Right cardiac atrium (tissue), 5 donors: ENCODE data around the gene ZBTB8B. TPM values are rescaled to one million over a fixed set of nuclear protein-coding genes. Genes with fewer than 3 reads are reported as not detected.
"Not testable (repeated sequence)": the region's sequence is repeated elsewhere in the genome, so short reads cannot be mapped to it uniquely, and the experiment has no call there.

Source experiments
- ATAC-seq, 2 donors: fragments of 200-7000 bp; cut with Tn5 transposase; one replicate each; pipeline versions ENCODE4 v1.8.0 to v1.9.1; 2020; ENCODE audit warnings: moderate library complexity in 2 of 2, mild to moderate bottlenecking in 1 of 2
- DNase-seq, 3 donors: peaks; one replicate each; pipeline ENCODE4 v3.0.0-alpha.2; 2020
- H3K27ac ChIP-seq: one replicate; pipeline ENCODE4 v1.5.1; 2013; ENCODE audit warnings: mild to moderate bottlenecking, low read length, control low read depth, moderate library complexity
- H3K27me3 ChIP-seq: one replicate; pipeline ENCODE4 v1.6.1; 2013; ENCODE audit not compliant: control insufficient read depth, insufficient read depth
- H3K4me1 ChIP-seq: one replicate; pipeline ENCODE4 v1.6.1; 2013; ENCODE audit warnings: low read length; ENCODE audit not compliant: control insufficient read depth, insufficient read depth
- H3K4me3 ChIP-seq: one replicate; pipeline ENCODE4 v1.5.1; 2013; ENCODE audit warnings: low read length, control low read depth
- H3K9me3 ChIP-seq: one replicate; pipeline ENCODE4 v1.6.1; 2013; ENCODE audit warnings: low read length; ENCODE audit not compliant: control insufficient read depth
- WGBS: extraction: QIAGEN DNeasy Blood & Tissue Kit; methylation state at CpG from one replicate; pipeline ENCODE4 v1.1.7; 2013; 5-methylcytosine and 5-hydroxymethylcytosine counted together
- intact Hi-C, 4 donors: fragments of 100-400 bp; cut with DNase I; formaldehyde crosslinking; loops; one replicate each; pipeline versions ENCODE4 v1.11.0 to v1.14.0; 2022 to 2023
- polyA plus RNA-seq: library from polyadenylated mRNA; stranded (reverse); fragments of 200-250 nt; gene quantifications from one replicate; pipeline ENCODE4 v1.2.3, GENCODE V29; 2013
- total RNA-seq, 4 donors: library from RNA; stranded (reverse); fragmentation: NEBNext Ultra II Directional; extraction: Animal tissue kit (Norgen Biotek cat#: 25700); gene quantifications; one replicate each; pipeline ENCODE4 v1.2.1, GENCODE V29; 2021
- donor health status: healthy with polysubstance abuse.
- donor health status: DM: no; HTN: yes; CAD: no.
- donor health status: DM: no; HTN: no; CAD: no.
- donor health status: DM: no; HTN: yes; CAD: no; lungs with severe emphysema.
- donor health status: DM: yes; HTN: yes; CAD: no.

Gene ZBTB8B
- total and polyA plus RNA-seq, 5 donors, result 0.02 to 0.03 (median 0.03) TPM; not detected in 1

DNA sequence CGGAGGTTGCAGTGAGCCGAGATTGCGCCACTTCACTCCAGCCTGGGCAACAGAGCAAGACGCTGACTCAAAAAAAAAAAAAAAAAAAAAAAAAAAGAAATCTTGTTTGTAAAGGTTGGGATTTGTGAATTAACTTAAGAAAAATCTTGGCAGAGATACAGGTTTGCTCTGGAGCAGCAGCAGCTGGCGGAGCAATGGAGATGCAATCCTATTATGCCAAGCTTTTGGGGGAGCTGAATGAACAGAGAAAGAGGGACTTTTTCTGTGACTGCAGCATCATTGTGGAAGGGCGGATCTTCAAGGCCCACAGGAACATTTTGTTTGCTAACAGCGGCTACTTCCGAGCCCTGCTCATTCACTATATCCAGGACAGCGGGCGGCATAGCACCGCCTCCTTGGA, 5.6 kb downstream of the ZBTB8B start:
- no peak for DNase-seq
- 79% methylated on average over 11 of the region's 11 CpGs for WGBS
- H3K9me3 ChIP-seq, result no peaks in the 10 kb centered on the region
- ATAC-seq, result no peak
- H3K4me3 ChIP-seq, result no peak overlapping the region
- intact Hi-C loops, result no loop called here
- H3K27me3 ChIP-seq, result no peaks in the 10 kb centered on the region
- H3K4me1 ChIP-seq, result no peaks in the 10 kb centered on the region
- no peak overlapping the region for H3K27ac ChIP-seq

DNA sequence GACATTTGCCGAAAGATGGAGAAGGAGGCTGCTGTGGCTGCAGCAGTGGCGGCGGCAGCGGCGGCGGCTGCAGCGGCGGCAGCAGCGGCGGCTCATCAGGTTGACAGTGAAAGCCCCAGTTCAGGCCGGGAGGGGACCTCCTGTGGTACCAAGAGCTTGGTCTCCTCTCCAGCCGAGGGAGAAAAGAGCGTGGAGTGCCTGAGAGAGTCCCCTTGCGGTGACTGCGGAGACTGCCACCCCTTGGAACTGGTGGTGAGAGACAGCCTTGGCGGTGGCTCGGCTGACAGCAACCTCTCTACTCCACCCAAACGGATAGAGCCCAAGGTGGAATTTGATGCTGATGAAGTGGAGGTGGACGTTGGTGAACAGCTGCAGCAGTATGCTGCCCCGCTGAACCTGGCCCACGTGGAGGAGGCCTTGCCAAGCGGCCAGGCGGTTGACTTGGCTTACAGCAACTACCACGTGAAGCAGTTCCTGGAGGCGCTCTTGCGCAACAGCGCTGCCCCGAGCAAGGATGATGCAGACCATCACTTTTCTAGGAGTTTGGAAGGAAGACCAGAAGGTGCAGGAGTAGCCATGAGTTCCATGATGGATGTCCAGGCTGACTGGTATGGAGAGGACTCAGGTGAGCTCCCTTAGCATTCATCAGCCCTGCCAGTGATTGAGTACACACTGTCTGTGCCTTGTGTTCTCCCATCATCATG, 6.3 kb downstream of the ZBTB8B start:
- intact Hi-C loops, result no loop called here
- Histone ChIP-seq H3K4me3 (no peak overlapping the region), H3K27me3 (no peaks in the 10 kb centered on the region), H3K27ac (no peak overlapping the region), H3K9me3 (no peaks in the 10 kb centered on the region), H3K4me1 (no peaks in the 10 kb centered on the region)
- ATAC-seq (peak; percentile 56 to 57), DNase-seq (peak in 2 of 3 donors; percentile 58 to 64)
- WGBS, result 59% methylated on average over 28 of the region's 28 CpGs

DNA sequence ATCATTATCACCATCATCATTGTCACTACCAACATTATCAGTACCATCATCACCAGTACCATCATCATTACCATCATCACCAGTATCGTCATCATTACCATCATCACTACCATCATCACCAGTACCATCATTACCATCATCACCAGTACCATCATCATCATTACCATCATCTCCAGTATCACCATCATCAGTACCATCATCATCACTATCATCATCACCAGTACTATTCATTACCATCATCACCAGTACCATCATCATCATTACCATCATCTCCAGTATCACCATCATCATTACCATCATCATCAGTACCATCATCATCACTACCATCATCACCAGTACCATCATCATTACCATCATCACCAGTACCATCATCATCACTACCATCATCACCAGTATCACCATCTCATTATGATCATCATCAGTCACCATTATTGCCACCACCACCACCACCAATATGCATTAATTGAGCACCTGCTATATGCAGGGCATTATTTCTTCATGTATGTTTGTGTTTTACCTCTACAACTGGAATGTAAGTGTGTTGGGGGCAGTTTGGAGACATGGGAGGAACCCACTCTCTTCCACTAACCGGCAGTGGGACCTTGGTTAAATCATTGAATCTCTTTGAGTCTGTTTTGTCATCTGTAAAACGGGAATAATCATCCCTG, 7.0 kb downstream of the ZBTB8B start:
- intact Hi-C loops, result no loop called here
- Histone ChIP-seq H3K9me3 (no peaks in the 10 kb centered on the region), H3K4me1 (no peaks in the 10 kb centered on the region), H3K4me3 (no peak overlapping the region), H3K27ac (no peak overlapping the region), H3K27me3 (no peaks in the 10 kb centered on the region)
- ATAC-seq, result no peak
- WGBS, result 96% methylated on average over 3 of the region's 3 CpGs
- no peak for DNase-seq

DNA sequence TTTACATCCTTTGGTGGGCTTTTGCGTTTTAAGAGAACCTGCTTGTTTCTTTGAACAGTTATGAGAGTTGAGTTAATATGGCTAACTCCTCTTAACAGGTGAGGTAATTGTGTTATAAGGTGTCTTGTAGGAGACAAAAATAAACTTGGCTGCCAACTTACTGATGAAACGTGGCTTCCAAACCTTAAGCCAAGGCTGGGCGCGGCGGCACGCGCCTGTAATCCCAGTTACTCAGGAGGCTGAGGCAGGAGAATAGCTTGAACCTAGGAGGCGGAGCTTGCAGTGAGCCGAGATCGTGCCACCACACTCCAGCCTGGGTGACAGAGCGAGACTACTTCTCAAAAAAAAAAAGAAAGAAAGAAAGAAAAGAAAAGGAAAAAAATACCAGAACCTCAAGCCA, 8.1 kb downstream of the ZBTB8B start:
- H3K27me3 ChIP-seq, H3K4me3 ChIP-seq, H3K4me1 ChIP-seq, H3K27ac ChIP-seq, ATAC-seq, intact Hi-C loops, H3K9me3 ChIP-seq, DNase-seq: not testable (repeated sequence)
- WGBS, result 80% methylated on average over 11 of the region's 11 CpGs

DNA sequence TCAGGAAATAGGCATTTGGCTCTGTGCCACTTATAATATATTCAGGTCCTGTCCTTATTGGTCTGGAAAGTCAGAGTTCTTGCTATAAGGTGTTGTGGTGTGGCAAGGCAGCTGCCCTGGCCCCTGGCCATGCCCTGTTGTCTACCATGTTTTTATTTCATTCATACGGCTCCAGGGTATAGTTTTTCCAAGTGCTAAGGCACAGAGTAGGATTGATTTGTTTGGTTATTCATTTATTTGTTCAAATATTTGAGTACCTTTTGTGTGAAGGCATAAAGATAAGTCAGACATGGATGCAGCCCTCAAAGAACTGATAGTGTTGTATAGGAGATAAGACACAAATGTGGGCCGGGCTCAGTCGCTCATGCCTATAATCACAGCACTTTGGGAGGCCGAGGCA, 10.1 kb downstream of the ZBTB8B start:
- Histone ChIP-seq H3K9me3 (no peaks in the 10 kb centered on the region), H3K4me3 (no peak overlapping the region), H3K27ac (no peak overlapping the region), H3K27me3 (no peaks in the 10 kb centered on the region), H3K4me1 (no peaks in the 10 kb centered on the region)
- intact Hi-C loops, result no loop called here
- DNase-seq (no peak), ATAC-seq (no peak)
- 84% methylated on average over 4 of the region's 4 CpGs for WGBS

DNA sequence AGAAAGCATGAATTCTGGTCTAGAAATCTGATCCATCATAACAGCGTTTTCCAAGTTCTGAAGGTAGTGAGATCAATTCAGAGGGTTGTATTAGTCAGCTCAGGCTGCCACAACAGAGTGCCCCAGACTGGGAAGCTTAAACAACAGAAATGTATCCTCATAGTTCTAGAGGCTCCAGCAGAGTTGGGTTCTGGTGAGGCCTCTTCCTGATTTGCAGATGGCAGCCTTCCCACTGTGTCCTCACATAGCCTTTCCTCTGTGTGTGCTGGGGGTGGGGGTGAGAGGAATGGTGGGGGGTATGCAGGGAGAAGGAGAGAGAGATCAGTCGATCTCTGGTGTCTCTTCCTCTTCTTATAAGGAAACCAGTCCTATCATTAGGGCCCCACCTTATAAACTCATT, 15.1 kb downstream of the ZBTB8B start:
- no peak overlapping the region for H3K27ac ChIP-seq
- no peaks in the 10 kb centered on the region for H3K27me3 ChIP-seq
- ATAC-seq, result no peak
- H3K9me3 ChIP-seq, result no peaks in the 10 kb centered on the region
- no peaks in the 10 kb centered on the region for H3K4me1 ChIP-seq
- DNase-seq, result no peak
- 59% methylated on average over 2 of the region's 2 CpGs for WGBS
- intact Hi-C loops, result no loop called here
- H3K4me3 ChIP-seq, result no peak overlapping the region

DNA sequence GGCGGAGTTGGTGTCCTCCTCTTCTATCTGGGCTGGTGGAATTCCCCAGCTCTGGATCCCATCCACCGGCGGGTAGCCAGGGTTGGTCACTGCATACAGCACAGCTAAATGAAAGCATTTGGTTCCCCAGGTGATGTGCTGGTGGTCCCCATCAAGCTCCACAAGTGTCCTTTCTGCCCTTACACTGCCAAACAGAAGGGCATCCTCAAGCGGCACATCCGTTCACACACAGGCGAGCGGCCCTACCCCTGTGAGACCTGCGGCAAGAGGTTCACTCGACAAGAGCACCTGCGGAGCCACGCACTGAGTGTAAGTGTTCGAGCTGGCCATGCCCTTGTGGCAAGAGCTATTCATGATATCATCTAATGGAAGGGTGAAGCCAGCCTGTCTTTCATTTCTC, 15.9 kb downstream of the ZBTB8B start:
- intact Hi-C loops, result no loop called here
- no peaks in the 10 kb centered on the region for H3K27me3 ChIP-seq
- no peaks in the 10 kb centered on the region for H3K4me1 ChIP-seq
- H3K27ac ChIP-seq, result no peak overlapping the region
- DNase-seq (no peak), ATAC-seq (no peak)
- 94% methylated on average over 12 of the region's 12 CpGs for WGBS
- H3K4me3 ChIP-seq, result no peak overlapping the region
- no peaks in the 10 kb centered on the region for H3K9me3 ChIP-seq

DNA sequence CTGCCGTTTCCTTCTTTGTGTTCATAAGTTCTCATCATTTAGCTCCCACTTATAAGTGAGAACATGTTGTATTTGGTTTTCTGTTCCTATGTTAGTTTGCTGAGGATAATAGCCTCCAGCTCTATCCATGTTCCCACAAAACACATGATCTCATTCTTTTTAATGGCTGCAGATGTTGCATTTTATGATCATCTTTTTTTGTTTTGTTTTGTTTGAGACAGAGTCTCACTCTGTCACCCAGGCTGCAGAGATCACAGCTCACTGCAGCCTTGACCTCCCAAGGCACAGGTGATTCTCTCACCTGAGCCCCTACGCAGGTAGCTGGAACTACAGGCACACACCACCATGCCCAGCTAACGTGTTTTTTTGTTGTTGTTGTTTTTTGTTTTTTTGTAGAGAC, 16.9 kb downstream of the ZBTB8B start:
- ATAC-seq, H3K27me3 ChIP-seq, H3K4me3 ChIP-seq, DNase-seq, H3K27ac ChIP-seq, intact Hi-C loops, H3K4me1 ChIP-seq, H3K9me3 ChIP-seq: not testable (repeated sequence)
- 90% methylated on average over 3 of the region's 3 CpGs for WGBS

DNA sequence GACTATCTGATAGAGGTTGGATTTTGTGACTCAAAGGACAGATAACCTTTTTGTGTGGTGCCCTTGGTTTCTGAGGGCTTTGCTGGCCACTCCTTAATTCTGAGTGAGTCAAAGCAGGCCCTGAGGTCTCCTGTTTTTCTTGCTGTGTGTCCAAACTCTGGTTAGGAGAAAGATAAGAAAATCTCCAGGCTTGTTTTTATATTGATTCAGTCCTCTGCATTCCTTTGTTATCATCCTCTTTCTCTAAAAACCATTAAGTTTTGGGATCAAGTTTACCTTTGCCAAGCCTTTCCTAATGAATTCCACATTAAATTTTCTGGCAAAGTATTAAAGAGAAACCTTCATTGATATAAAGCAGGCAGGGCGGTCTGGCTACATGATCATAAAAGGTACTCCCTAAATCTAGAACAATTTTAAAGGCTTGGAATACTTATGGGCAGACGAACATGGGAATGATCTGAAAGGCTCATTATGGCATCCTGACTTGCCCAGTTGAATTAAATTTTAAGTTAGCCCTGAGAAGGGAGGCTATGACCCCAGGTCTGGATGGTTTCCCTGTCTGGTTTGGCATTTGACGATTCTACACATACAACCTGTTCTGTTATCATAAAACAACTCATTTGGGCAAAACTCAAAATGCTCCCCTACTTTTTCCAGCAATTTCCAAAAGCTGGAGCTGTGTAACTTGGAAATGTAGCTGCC, 20.8 kb downstream of the ZBTB8B start:
- no peaks in the 10 kb centered on the region for H3K9me3 ChIP-seq
- H3K4me1 ChIP-seq, result no peaks in the 10 kb centered on the region
- H3K27me3 ChIP-seq, result no peaks in the 10 kb centered on the region
- WGBS, result 61% methylated on average over 3 of the region's 3 CpGs
- DNase-seq, result no peak
- intact Hi-C loops, result no loop called here
- H3K27ac ChIP-seq, result no peak overlapping the region
- ATAC-seq, result peak; percentile 79 to 93
- no peak overlapping the region for H3K4me3 ChIP-seq

DNA sequence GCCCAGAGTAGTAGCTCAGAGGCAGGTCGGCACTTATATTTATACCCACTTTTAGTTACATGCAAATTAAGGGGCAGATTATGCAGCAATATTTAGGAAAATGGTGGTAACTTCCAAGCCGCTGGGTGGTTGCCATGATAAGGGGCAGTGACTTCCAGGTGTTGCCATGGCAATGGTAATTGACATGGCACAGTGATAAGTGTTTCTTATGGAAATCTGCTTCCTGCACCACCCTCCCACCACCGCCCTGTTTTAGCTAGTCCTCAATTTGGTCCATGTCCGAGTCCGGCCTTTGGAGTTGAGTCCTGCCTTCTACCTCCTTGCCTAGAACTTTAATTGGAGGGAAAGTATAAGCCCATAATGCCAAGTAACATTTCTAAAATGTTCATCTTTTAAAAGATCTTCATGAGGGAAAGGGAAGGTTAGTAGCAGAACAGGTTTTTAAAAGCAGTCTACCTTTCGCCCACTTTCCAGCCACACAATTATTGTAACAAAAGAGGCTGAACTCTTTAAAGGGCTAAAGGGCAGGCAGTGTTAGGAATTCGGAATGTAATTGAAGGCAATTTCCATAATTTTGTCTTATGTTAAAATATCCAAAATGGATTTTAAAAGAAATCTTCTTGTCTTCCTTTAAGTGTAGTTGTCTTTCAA, 21.7 kb downstream of the ZBTB8B start:
- H3K27ac ChIP-seq, result no peak overlapping the region
- no peaks in the 10 kb centered on the region for H3K27me3 ChIP-seq
- ATAC-seq (peak; percentile 59 to 81), DNase-seq (peak in 1 of 3 donors; percentile 29)
- WGBS, result 91% methylated on average over 7 of the region's 7 CpGs
- no peaks in the 10 kb centered on the region for H3K4me1 ChIP-seq
- no peak overlapping the region for H3K4me3 ChIP-seq
- no peaks in the 10 kb centered on the region for H3K9me3 ChIP-seq
- intact Hi-C loops, result no loop called here

DNA sequence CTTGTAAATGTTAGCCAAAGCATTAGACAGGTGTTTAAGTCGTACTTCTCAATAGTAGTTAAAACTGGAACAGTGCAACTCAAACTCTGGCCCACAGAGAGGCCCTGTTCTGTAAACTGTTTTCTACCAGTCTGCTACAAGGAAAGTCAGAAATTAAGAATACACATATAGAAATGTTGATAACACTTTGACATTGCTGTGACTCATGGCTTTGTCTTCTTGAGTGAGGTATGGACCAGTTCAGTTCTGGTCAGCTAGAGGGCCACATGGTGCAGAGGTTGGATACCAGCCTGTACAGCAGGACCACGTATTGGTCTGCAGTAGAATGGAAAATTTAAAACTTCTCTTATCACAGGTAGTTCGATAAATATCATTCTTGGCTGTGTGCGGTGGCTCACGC, 22.3 kb downstream of the ZBTB8B start:
- H3K27ac ChIP-seq, result no peak overlapping the region
- no peak for DNase-seq
- intact Hi-C loops, result no loop called here
- no peak for ATAC-seq
- H3K4me1 ChIP-seq, result no peaks in the 10 kb centered on the region
- H3K9me3 ChIP-seq, result no peaks in the 10 kb centered on the region
- 87% methylated on average over 5 of the region's 5 CpGs for WGBS
- H3K4me3 ChIP-seq, result no peak overlapping the region
- H3K27me3 ChIP-seq, result no peaks in the 10 kb centered on the region
